ENCODE results near the gene NPFFR2.
"Not testable (repeated sequence)": the region's sequence is repeated elsewhere in the genome, so short reads cannot be mapped to it uniquely, and the experiment has no call there.

DNA sequence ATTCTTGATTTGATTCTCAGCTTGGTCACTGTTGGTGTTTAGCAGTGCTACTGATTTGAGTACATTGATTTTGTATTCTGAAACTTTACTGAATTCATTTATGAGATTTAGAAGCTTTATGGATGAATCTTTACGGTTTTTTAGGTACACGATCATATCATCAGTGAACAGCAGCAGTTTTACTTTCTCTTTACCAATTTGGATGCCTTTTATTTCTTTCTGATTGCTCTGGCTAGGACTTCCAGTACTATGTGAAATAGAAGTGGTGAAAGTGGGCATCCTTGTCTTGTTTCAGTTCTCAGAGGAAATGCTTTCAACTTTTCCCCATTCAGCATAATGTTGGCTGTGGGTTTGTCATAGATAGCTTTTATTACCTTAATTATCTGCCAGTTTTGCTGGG is 58.8 kb downstream of the NPFFR2 start:
- TF ChIP-seq, protein P1, sequence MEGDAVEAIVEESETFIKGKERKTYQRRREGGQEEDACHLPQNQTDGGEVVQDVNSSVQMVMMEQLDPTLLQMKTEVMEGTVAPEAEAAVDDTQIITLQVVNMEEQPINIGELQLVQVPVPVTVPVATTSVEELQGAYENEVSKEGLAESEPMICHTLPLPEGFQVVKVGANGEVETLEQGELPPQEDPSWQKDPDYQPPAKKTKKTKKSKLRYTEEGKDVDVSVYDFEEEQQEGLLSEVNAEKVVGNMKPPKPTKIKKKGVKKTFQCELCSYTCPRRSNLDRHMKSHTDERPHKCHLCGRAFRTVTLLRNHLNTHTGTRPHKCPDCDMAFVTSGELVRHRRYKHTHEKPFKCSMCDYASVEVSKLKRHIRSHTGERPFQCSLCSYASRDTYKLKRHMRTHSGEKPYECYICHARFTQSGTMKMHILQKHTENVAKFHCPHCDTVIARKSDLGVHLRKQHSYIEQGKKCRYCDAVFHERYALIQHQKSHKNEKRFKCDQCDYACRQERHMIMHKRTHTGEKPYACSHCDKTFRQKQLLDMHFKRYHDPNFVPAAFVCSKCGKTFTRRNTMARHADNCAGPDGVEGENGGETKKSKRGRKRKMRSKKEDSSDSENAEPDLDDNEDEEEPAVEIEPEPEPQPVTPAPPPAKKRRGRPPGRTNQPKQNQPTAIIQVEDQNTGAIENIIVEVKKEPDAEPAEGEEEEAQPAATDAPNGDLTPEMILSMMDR (IDR thresholded peaks at IDR 0.05) = not testable (repeated sequence)
- TF ChIP-seq POLR2A, POLR2AphosphoS5 (IDR thresholded peaks at IDR 0.05): not testable (repeated sequence)
